ENCODE data around the gene ALKBH5. TPM values are rescaled to one million over a fixed set of nuclear protein-coding genes. Genes with fewer than 3 reads are reported as not detected.

Gene ALKBH5
- total and polyA plus RNA-seq, 2 experiments from 2014 or later = 32.2 to 117 TPM

GRCh38 chr17:18256351-18256750, 72.7 kb downstream of the ALKBH5 start:
- Histone ChIP-seq H3K9me2 (ENCODE audit: insufficient read depth) (no peaks in the 10 kb centered on the region), H3K27me3 (ENCODE audit: insufficient read depth) (no peaks in the 10 kb centered on the region), H3K27ac (ENCODE audit: low read depth) (no peak overlapping the region), H3F3A (replicated peaks; ENCODE audit: low read depth) (peaks cover 15% of the 10 kb centered on the region), H3K4me1 (ENCODE audit: insufficient read depth) (peaks cover 17% of the 10 kb centered on the region), H3K79me2 (replicated peaks; ENCODE audit: insufficient read depth) (peaks cover 27% of the 10 kb centered on the region), H3K4me2 (peak overlapping the region; percentile 99; the same call in 1 of the 2 replicates), H3K4me3 (no peak overlapping the region), H2AFZ (no peak overlapping the region), H3K36me3 (ENCODE audit: insufficient read depth) (peaks cover 12% of the 10 kb centered on the region), H4K20me1 (replicated peaks; ENCODE audit: insufficient read depth) (peaks cover 4% of the 10 kb centered on the region)
- peaks cover 4% of the 10 kb centered on the region for H3K27me3 Mint-ChIP-seq (ENCODE audit: insufficient read depth, low read depth, poor library complexity)
- TF ChIP-seq JUNB (IDR thresholded peaks at IDR 0.05; ENCODE audit: unreplicated experiment) = no peak
- TF ChIP-seq, protein P1, sequence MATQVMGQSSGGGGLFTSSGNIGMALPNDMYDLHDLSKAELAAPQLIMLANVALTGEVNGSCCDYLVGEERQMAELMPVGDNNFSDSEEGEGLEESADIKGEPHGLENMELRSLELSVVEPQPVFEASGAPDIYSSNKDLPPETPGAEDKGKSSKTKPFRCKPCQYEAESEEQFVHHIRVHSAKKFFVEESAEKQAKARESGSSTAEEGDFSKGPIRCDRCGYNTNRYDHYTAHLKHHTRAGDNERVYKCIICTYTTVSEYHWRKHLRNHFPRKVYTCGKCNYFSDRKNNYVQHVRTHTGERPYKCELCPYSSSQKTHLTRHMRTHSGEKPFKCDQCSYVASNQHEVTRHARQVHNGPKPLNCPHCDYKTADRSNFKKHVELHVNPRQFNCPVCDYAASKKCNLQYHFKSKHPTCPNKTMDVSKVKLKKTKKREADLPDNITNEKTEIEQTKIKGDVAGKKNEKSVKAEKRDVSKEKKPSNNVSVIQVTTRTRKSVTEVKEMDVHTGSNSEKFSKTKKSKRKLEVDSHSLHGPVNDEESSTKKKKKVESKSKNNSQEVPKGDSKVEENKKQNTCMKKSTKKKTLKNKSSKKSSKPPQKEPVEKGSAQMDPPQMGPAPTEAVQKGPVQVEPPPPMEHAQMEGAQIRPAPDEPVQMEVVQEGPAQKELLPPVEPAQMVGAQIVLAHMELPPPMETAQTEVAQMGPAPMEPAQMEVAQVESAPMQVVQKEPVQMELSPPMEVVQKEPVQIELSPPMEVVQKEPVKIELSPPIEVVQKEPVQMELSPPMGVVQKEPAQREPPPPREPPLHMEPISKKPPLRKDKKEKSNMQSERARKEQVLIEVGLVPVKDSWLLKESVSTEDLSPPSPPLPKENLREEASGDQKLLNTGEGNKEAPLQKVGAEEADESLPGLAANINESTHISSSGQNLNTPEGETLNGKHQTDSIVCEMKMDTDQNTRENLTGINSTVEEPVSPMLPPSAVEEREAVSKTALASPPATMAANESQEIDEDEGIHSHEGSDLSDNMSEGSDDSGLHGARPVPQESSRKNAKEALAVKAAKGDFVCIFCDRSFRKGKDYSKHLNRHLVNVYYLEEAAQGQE (IDR thresholded peaks at IDR 0.05; ENCODE audit: unreplicated experiment) = peak; percentile 37
- no peak for TF ChIP-seq STAT1 (IDR thresholded peaks at IDR 0.05; ENCODE audit: unreplicated experiment)
- H3K4me3 Mint-ChIP-seq = peak overlapping the region; percentile 17; the same call in 1 of the 3 replicates
- DNase-seq (ENCODE audit: low spot score) (no peak), ATAC-seq (no peak)
- peaks cover 46% of the 10 kb centered on the region for H3K36me3 Mint-ChIP-seq (ENCODE audit: low read depth)
- H3K27ac Mint-ChIP-seq = no peak overlapping the region
- peaks cover 23% of the 10 kb centered on the region for H3K4me1 Mint-ChIP-seq
- H3K9me3 Mint-ChIP-seq = no peaks in the 10 kb centered on the region

DNA sequence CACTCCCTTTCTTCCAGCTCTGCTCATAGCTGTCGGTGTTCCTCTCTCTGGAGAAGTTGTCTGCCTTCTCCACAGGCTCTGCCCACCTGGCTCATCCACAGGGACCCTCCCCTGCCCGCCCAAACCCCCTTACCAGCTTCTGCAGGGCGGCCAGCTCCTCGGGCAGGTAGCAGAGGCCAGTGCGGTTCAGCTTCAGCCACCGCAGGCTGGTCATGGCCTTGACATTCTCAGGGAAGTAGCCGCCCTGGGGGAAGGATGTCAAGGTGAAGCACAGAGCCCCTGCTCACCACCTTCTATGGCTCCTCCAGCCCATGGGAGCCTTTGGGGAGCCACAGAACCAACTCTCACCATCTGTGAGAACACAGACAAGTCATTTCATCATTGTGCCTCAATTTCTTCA, 73.1 kb downstream of the ALKBH5 start:
- peak overlapping the region; percentile 94; the same call in 1 of the 2 replicates for H3K27ac ChIP-seq (ENCODE audit: low read depth)
- peaks cover 41% of the 10 kb centered on the region for H3K36me3 Mint-ChIP-seq (ENCODE audit: low read depth)
- no peaks in the 10 kb centered on the region for H3K9me3 Mint-ChIP-seq
- H3K36me3 ChIP-seq (ENCODE audit: insufficient read depth) = peaks cover 12% of the 10 kb centered on the region
- H2AFZ ChIP-seq = no peak overlapping the region
- TF ChIP-seq EZH2phosphoT487 (IDR thresholded peaks at IDR 0.05; ENCODE audit: unreplicated experiment) = no peak
- TF ChIP-seq, protein P2, sequence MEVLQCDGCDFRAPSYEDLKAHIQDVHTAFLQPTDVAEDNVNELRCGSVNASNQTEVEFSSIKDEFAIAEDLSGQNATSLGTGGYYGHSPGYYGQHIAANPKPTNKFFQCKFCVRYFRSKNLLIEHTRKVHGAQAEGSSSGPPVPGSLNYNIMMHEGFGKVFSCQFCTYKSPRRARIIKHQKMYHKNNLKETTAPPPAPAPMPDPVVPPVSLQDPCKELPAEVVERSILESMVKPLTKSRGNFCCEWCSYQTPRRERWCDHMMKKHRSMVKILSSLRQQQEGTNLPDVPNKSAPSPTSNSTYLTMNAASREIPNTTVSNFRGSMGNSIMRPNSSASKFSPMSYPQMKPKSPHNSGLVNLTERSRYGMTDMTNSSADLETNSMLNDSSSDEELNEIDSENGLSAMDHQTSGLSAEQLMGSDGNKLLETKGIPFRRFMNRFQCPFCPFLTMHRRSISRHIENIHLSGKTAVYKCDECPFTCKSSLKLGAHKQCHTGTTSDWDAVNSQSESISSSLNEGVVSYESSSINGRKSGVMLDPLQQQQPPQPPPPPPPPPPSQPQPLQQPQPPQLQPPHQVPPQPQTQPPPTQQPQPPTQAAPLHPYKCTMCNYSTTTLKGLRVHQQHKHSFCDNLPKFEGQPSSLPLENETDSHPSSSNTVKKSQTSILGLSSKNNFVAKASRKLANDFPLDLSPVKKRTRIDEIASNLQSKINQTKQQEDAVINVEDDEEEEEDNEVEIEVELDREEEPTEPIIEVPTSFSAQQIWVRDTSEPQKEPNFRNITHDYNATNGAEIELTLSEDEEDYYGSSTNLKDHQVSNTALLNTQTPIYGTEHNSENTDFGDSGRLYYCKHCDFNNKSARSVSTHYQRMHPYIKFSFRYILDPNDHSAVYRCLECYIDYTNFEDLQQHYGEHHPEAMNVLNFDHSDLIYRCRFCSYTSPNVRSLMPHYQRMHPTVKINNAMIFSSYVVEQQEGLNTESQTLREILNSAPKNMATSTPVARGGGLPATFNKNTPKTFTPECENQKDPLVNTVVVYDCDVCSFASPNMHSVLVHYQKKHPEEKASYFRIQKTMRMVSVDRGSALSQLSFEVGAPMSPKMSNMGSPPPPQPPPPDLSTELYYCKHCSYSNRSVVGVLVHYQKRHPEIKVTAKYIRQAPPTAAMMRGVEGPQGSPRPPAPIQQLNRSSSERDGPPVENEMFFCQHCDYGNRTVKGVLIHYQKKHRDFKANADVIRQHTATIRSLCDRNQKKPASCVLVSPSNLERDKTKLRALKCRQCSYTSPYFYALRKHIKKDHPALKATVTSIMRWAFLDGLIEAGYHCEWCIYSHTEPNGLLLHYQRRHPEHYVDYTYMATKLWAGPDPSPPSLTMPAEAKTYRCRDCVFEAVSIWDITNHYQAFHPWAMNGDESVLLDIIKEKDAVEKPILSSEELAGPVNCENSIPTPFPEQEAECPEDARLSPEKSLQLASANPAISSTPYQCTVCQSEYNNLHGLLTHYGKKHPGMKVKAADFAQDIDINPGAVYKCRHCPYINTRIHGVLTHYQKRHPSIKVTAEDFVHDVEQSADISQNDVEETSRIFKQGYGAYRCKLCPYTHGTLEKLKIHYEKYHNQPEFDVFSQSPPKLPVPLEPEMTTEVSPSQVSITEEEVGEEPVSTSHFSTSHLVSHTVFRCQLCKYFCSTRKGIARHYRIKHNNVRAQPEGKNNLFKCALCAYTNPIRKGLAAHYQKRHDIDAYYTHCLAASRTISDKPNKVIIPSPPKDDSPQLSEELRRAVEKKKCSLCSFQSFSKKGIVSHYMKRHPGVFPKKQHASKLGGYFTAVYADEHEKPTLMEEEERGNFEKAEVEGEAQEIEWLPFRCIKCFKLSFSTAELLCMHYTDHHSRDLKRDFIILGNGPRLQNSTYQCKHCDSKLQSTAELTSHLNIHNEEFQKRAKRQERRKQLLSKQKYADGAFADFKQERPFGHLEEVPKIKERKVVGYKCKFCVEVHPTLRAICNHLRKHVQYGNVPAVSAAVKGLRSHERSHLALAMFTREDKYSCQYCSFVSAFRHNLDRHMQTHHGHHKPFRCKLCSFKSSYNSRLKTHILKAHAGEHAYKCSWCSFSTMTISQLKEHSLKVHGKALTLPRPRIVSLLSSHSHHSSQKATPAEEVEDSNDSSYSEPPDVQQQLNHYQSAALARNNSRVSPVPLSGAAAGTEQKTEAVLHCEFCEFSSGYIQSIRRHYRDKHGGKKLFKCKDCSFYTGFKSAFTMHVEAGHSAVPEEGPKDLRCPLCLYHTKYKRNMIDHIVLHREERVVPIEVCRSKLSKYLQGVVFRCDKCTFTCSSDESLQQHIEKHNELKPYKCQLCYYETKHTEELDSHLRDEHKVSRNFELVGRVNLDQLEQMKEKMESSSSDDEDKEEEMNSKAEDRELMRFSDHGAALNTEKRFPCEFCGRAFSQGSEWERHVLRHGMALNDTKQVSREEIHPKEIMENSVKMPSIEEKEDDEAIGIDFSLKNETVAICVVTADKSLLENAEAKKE (CRISPR knock-in tag; IDR thresholded peaks at IDR 0.05) = no peak
- peaks cover 27% of the 10 kb centered on the region for H3K79me2 ChIP-seq (replicated peaks; ENCODE audit: insufficient read depth)
- H3K27me3 Mint-ChIP-seq (ENCODE audit: insufficient read depth, low read depth, poor library complexity) = peaks cover 2% of the 10 kb centered on the region
- peak overlapping the region; percentile 95 for H3K4me3 Mint-ChIP-seq
- no peaks in the 10 kb centered on the region for H3K27me3 ChIP-seq (ENCODE audit: insufficient read depth)
- H3F3A ChIP-seq (replicated peaks; ENCODE audit: low read depth) = peaks cover 18% of the 10 kb centered on the region
- ATAC-seq (no peak), DNase-seq (ENCODE audit: low spot score) (no peak)
- H3K9me2 ChIP-seq (ENCODE audit: insufficient read depth) = no peaks in the 10 kb centered on the region
- H4K20me1 ChIP-seq (replicated peaks; ENCODE audit: insufficient read depth) = peaks cover 4% of the 10 kb centered on the region
- H3K4me3 ChIP-seq = peak overlapping the region; percentile 88
- peaks cover 26% of the 10 kb centered on the region for H3K4me1 Mint-ChIP-seq
- H3K27ac Mint-ChIP-seq = peak overlapping the region; percentile 98
- H3K4me2 ChIP-seq = peak overlapping the region; percentile 99
- H3K4me1 ChIP-seq (ENCODE audit: insufficient read depth) = peaks cover 20% of the 10 kb centered on the region

Data from GM23338 (cell line).